GM19099 (cell line): ENCODE measurements around the gene HDGFL2.

Experiments
- POLR2A ChIP-seq: IDR thresholded peaks from 3 replicates; pipeline ENCODE4 v1.6.1; 2011; ENCODE audit warnings: low read depth; ENCODE audit not compliant: insufficient read length; ENCODE audit errors: extremely low read depth

Gene HDGFL2

GRCh38 chr19:4512070-4512469 lies 40.0 kb downstream of the HDGFL2 start:
- TF ChIP-seq POLR2A = no peak

- TF ChIP-seq POLR2A = no peak
Measured at GRCh38 chr19:4513248-4513647, 41.2 kb downstream of the HDGFL2 start.

GRCh38 chr19:4515732-4516131 lies 43.6 kb downstream of the HDGFL2 start:
- TF ChIP-seq POLR2A = no peak

- TF ChIP-seq POLR2A = no peak
Measured at GRCh38 chr19:4516199-4516938, 44.3 kb downstream of the HDGFL2 start.

- TF ChIP-seq POLR2A = no peak
Measured at GRCh38 chr19:4516939-4517300, 44.8 kb downstream of the HDGFL2 start.

GRCh38 chr19:4517451-4518057 lies 45.5 kb downstream of the HDGFL2 start:
- TF ChIP-seq POLR2A = no peak

- TF ChIP-seq POLR2A = no peak
Measured at GRCh38 chr19:4518345-4519171, 46.5 kb downstream of the HDGFL2 start, which contains the start of gene PLIN4. TSS of gene PLIN4 (minus strand) at chr19:4518486. CDS start at chr19:4518272, 214 bp downstream.

GRCh38 chr19:4519172-4519496 lies 47.0 kb downstream of the HDGFL2 start:
- no peak for TF ChIP-seq POLR2A

GRCh38 chr19:4519521-4520277 lies 47.6 kb downstream of the HDGFL2 start:
- TF ChIP-seq POLR2A = no peak

DNA sequence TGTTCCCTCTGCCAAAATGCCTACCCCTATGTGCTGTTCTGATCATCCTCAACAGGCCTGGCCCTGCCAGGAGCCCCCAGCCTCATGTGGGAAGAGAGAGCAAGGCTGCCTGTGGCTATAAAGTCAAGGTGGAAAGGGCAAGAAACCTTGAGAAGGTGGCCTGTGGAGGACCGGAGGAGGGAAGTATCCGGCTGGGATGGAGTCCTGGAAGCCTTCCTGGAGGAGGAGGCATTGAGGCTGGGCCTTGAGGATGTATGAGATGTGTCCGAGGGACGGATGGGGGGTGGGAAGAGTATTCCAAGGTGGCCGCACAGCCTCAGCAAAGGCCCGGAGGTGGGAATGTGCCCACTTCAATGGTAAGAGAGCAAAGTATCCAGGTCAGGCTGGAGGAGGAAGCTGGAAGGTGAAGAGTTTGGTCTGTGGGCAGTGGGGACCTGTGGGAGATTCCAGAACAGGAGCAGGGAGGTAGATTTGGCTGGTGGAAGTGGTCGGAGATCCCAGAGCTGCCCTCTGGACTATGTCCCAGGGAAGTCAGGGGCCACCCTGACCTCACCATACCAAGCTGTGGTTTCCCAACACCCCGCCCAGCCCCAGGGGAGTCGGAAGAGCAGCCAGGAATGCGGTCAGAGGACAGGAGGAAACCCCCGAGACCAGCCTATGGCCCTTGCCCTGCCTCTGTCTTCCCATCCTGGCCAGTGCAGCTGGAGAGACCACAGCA lies 49.2 kb downstream of the HDGFL2 start:
- no peak for TF ChIP-seq POLR2A

DNA sequence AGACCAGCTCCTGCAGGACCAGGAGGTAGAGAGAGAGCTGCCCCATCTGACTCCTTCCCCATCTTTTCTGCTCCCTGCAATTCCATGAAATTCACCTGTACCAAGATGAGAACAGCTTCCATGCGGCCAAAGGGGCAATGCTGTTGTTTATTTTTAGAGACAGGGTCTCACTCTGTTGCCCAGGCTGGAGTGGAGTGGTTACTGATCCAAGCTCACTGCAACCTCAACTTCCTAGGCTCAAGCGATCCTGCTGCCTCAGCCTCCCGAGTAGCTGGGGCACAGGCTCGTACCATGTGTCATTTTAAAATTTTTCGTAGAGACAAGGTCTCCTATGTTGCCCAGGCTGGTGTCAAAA lies 49.8 kb downstream of the HDGFL2 start:
- TF ChIP-seq POLR2A = no peak

DNA sequence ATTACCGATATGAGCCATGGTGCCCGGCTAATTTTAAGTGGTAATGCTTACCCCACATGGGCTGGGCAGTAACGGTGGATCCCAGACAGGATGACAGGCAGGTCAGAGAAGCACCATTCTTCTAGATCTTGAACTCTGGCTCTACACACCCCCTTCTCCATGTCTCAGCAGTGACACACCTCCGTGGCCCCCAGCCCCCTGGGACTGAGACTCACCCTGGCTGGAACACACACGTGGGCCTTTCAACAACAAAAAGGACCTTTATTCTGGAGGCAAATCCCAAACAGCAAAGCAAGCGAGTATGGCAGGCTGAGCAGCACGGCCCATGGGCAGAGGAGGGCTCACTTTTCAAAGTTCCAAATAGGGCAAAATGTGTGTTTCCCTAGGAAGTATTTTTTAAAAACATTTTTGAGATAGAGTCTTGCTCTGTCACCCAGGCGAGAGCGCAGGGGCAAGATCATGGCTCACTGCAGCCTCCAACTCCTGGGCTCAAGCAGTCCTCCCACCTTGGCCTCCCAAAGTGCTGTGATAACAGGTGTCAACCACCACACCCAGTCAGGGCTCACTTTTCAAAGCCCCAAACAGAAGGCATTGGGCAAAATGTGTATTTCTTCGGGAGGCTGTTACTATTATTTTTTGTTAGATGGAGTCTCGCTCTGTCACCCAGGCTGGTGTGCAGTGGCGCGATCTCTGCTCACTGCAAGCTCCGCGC lies 50.4 kb downstream of the HDGFL2 start:
- no peak for TF ChIP-seq POLR2A

DNA sequence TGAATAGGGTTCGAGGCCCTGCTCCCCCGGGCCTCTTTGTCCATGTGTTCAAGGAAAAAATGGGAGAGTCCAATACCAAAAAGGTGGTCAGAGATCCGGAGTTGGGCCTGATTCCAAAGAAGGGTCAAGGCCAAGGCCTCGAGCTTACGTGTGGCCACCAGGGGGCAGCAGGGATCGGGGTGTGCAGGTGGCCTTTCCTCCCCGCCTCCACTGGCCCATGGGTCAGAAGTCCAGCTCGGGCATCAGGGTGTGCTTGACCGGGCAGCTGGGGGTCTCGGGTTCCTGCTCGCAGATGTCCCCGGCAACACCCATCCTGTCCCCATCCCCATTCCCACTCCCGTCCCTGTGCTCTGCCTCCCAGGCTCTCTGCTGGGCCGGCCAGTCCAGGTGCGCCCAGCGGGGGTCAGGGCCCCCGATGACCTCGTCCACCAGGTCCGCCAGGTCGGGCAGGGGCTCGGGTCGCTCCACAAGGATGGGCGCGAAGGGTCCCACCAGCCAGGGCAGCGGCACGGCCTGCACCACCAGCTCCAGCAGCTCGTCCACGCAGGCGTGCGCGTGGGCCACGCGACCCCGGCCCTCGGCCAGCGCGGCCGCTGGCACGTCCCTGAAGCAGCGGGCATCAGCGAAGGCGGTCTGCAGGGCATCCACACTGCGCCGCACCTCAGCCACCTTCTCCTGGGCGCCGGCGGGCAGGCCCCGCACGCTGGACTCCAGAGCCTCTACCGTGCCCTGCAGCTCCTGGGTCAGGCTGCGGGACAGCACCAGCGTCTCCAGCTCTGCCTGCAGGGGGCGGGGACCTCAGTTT lies 51.4 kb downstream of the HDGFL2 start:
- TF ChIP-seq POLR2A = no peak
